H1 (cell line): Measurements from ENCODE around the gene MAIP1. TPM values are rescaled to one million over a fixed set of nuclear protein-coding genes. Genes with fewer than 3 reads are reported as not detected.

ENCODE experiments used
- CTCF ChIA-PET: fragments of 300-600 bp; sonication (Branson Sonifier 250); formaldehyde crosslinking; loops from one replicate; lab custom pipeline; 2021; ENCODE audit not compliant: partially characterized antibody; lab: Charles Lee
- POLR2A ChIA-PET: fragments of 300-600 bp; sonication (Branson Sonifier 250); formaldehyde crosslinking; loops from one replicate; lab custom pipeline; 2021; ENCODE audit warnings: inconsistent platforms; ENCODE audit not compliant: partially characterized antibody; lab: Charles Lee
- DNase-seq, 2 experiments: peaks; one replicate each; pipeline versions ENCODE4 v3.0.0 to v3.0.0-alpha.2; 2010 to 2022; ENCODE audit warnings: low spot score in 2 of 2, low read depth in 1 of 2, mixed read lengths in 1 of 2
- FAIRE-seq: peaks from 2 replicates; lab custom pipeline; 2011; peaks lifted over from hg19 to GRCh38; lab: Jason Lieb, UNC
- H2AFZ ChIP-seq: 2 replicates; pipeline ENCODE4 v1.8.1; 2012; ENCODE audit warnings: low read length, inconsistent platforms
- H2AK5ac ChIP-seq: 2 replicates; pipeline ENCODE4 v1.6.1; 2013; ENCODE audit warnings: low read depth, low read length
- H2BK120ac ChIP-seq: replicated peaks from 2 replicates; pipeline ENCODE3; 2013; ENCODE audit warnings: low read depth, low read length, inconsistent platforms
- H2BK12ac ChIP-seq: 2 replicates; pipeline ENCODE4 v1.6.1; 2013; ENCODE audit warnings: low read depth, low read length
- H2BK15ac ChIP-seq: 2 replicates; pipeline ENCODE4 v1.6.1; 2013; ENCODE audit warnings: low read length
- H2BK20ac ChIP-seq: 2 replicates; pipeline ENCODE4 v1.6.1; 2013; ENCODE audit warnings: low read length
- H2BK5ac ChIP-seq: 2 replicates; pipeline ENCODE4 v1.6.1; 2013; ENCODE audit warnings: low read depth, low read length
- H3K14ac ChIP-seq: 2 replicates; pipeline ENCODE4 v1.6.1; 2013; ENCODE audit warnings: inconsistent platforms; ENCODE audit not compliant: insufficient read length
- H3K18ac ChIP-seq: 2 replicates; pipeline ENCODE4 v1.6.1; 2013; ENCODE audit warnings: low read length; ENCODE audit errors: extremely low read depth
- H3K23ac ChIP-seq: 2 replicates; pipeline ENCODE4 v1.6.1; 2013; ENCODE audit warnings: inconsistent platforms; ENCODE audit not compliant: insufficient read length
- H3K23me2 ChIP-seq: 2 replicates; pipeline ENCODE4 v1.6.1; 2013; ENCODE audit warnings: low read depth, low read length
- H3K27ac ChIP-seq: 2 replicates; pipeline ENCODE4 v1.6.1; 2011; ENCODE audit warnings: low read depth, low read length, inconsistent platforms
- H3K27me3 ChIP-seq, 4 experiments: replicated peaks in 1 of 4; 1 replicate in 1 of 4; 2 replicates in 3 of 4; pipeline versions ENCODE4 v1.6.1 to v1.8.1; 2011 to 2013; ENCODE audit warnings: low read length in 3 of 4, mild to moderate bottlenecking in 3 of 4, inconsistent platforms in 2 of 4, mixed read lengths in 2 of 4, moderate library complexity in 1 of 4; ENCODE audit not compliant: control insufficient read depth in 3 of 4, insufficient read depth in 3 of 4; ENCODE audit errors: extremely low read depth in 1 of 4
- H3K36me3 ChIP-seq, 4 experiments: 2 replicates each; pipeline versions ENCODE4 v1.6.1 to v1.8.1; 2011 to 2013; ENCODE audit warnings: mild to moderate bottlenecking in 4 of 4, low read length in 3 of 4, moderate library complexity in 2 of 4, control low read depth in 1 of 4, inconsistent platforms in 1 of 4; ENCODE audit not compliant: insufficient read depth in 4 of 4, control insufficient read depth in 2 of 4
- H3K4ac ChIP-seq: replicated peaks from 2 replicates; pipeline ENCODE3; 2013; ENCODE audit warnings: low read length, low read depth, mixed read lengths, inconsistent platforms; ENCODE audit not compliant: insufficient read length
- H3K4me1 ChIP-seq, 4 experiments: replicated peaks in 1 of 4; 1 replicate in 1 of 4; 2 replicates in 3 of 4; pipeline versions ENCODE4 v1.6.1 to v1.8.1; 2011 to 2013; ENCODE audit warnings: low read length in 3 of 4, inconsistent platforms in 2 of 4, mixed read lengths in 1 of 4; ENCODE audit not compliant: insufficient read depth in 4 of 4, control insufficient read depth in 3 of 4
- H3K4me2 ChIP-seq, 2 experiments: 2 replicates each; pipeline versions ENCODE4 v1.6.1 to v1.8.1; 2011 to 2013; ENCODE audit warnings: low read depth in 2 of 2, low read length in 2 of 2, control low read depth in 1 of 2, inconsistent platforms in 1 of 2, mild to moderate bottlenecking in 1 of 2; ENCODE audit not compliant: insufficient read depth in 1 of 2
- H3K4me3 ChIP-seq, 4 experiments: fragments of 200-600, 300-600 bp in 1 of 4; sonication (generic), shearing (Covaris generic), sonication (Bioruptor Twin) in 1 of 4; 2 replicates each; pipeline versions ENCODE4 v1.5.1 to v1.8.1; 2011 to 2016; ENCODE audit warnings: low read length in 4 of 4, low read depth in 3 of 4, control low read depth in 2 of 4, inconsistent platforms in 2 of 4, mild to moderate bottlenecking in 2 of 4, mixed read lengths in 1 of 4, moderate library complexity in 1 of 4; ENCODE audit not compliant: insufficient read depth in 2 of 4; ENCODE audit errors: extremely low read depth in 1 of 4
- H3K56ac ChIP-seq: replicated peaks from 2 replicates; pipeline ENCODE3; 2013; ENCODE audit warnings: low read depth, mild to moderate bottlenecking, mixed read lengths, low read length, inconsistent platforms; ENCODE audit not compliant: insufficient read length
- H3K79me1 ChIP-seq: 2 replicates; pipeline ENCODE4 v1.6.1; 2013; ENCODE audit warnings: low read depth, low read length, control low read depth
- H3K79me2 ChIP-seq, 2 experiments: 2 replicates each; pipeline versions ENCODE4 v1.6.1 to v1.8.1; 2012 to 2013; ENCODE audit warnings: low read length in 2 of 2, mild to moderate bottlenecking in 2 of 2, inconsistent platforms in 1 of 2; ENCODE audit not compliant: insufficient read depth in 2 of 2, control insufficient read depth in 1 of 2
- H3K9ac ChIP-seq, 4 experiments: replicated peaks in 1 of 4; 1 replicate in 1 of 4; 2 replicates in 3 of 4; pipeline versions ENCODE4 v1.6.1 to v1.8.1; 2011 to 2013; ENCODE audit warnings: low read depth in 3 of 4, low read length in 3 of 4, control low read depth in 2 of 4, mild to moderate bottlenecking in 2 of 4, moderate library complexity in 2 of 4, inconsistent platforms in 1 of 4; ENCODE audit errors: extremely low read depth in 1 of 4
- H3K9me3 ChIP-seq, 2 experiments: 2 replicates each; pipeline versions ENCODE4 v1.6.1 to v1.8.1; 2012 to 2013; ENCODE audit warnings: mild to moderate bottlenecking in 2 of 2, moderate library complexity in 2 of 2, control low read depth in 1 of 2, inconsistent platforms in 1 of 2, low read depth in 1 of 2, low read length in 1 of 2, mixed read lengths in 1 of 2; ENCODE audit not compliant: insufficient read depth in 2 of 2
- H4K20me1 ChIP-seq, 2 experiments: replicated peaks in 1 of 2; 2 replicates each; pipeline versions ENCODE3 to v1.8.1; 2011 to 2013; ENCODE audit warnings: inconsistent platforms in 2 of 2, low read length in 2 of 2, mild to moderate bottlenecking in 1 of 2; ENCODE audit not compliant: insufficient read depth in 2 of 2, control insufficient read depth in 1 of 2
- H4K5ac ChIP-seq: 2 replicates; pipeline ENCODE4 v1.6.1; 2013; ENCODE audit warnings: low read length, low read depth, mixed read lengths, inconsistent platforms; ENCODE audit not compliant: insufficient read length
- H4K8ac ChIP-seq: 2 replicates; pipeline ENCODE4 v1.8.0; 2013; ENCODE audit warnings: mild to moderate bottlenecking, moderate library complexity, low read length, inconsistent platforms; ENCODE audit not compliant: insufficient read depth; ENCODE audit errors: extremely low read depth
- H4K91ac ChIP-seq: replicated peaks from 2 replicates; pipeline ENCODE3; 2013; ENCODE audit warnings: low read length, mixed read lengths, inconsistent platforms; ENCODE audit not compliant: insufficient read length
- CEBPB ChIP-seq: IDR thresholded peaks from 2 replicates; pipeline ENCODE4 v1.6.1; 2012; ENCODE audit warnings: low read depth, low read length
- CREB1 ChIP-seq: IDR thresholded peaks from 2 replicates; pipeline ENCODE4 v1.6.1; 2012; ENCODE audit warnings: inconsistent platforms
- EZH2 ChIP-seq: fragments of 200-600 bp; sonication (generic); IDR thresholded peaks from 2 replicates; pipeline ENCODE4 v1.7.1; 2012; ENCODE audit warnings: low read depth, mild to moderate bottlenecking, moderate library complexity, low read length, inconsistent platforms; ENCODE audit not compliant: severe bottlenecking
- GTF2F1 ChIP-seq: IDR thresholded peaks from 2 replicates; pipeline ENCODE4 v1.6.1; 2012; ENCODE audit warnings: low read depth, low read length, improper control_type of control experiment, borderline replicate concordance
- NANOG ChIP-seq: IDR thresholded peaks from 2 replicates; pipeline ENCODE4 v1.6.1; 2011; ENCODE audit warnings: low read length, low read depth, mild to moderate bottlenecking, inconsistent platforms; ENCODE audit not compliant: insufficient read depth, poor library complexity, severe bottlenecking
- SAP30 ChIP-seq: fragments of 300-600 bp; sonication (generic); IDR thresholded peaks from 2 replicates; pipeline ENCODE4 v1.7.1; 2012; ENCODE audit warnings: low read length, moderate library complexity, mild to moderate bottlenecking, inconsistent platforms; ENCODE audit not compliant: insufficient read depth, insufficient replicate concordance
- SUZ12 ChIP-seq: fragments of 200-600 bp; sonication (generic); IDR thresholded peaks from 2 replicates; pipeline ENCODE4 v1.6.1; 2012; ENCODE audit warnings: mild to moderate bottlenecking, inconsistent platforms, low read length, moderate library complexity, mixed read lengths
- TAF1 ChIP-seq: IDR thresholded peaks from 2 replicates; pipeline ENCODE4 v1.6.1; 2011; ENCODE audit warnings: mild to moderate bottlenecking, low read depth, low read length
- TCF12 ChIP-seq: IDR thresholded peaks from 2 replicates; pipeline ENCODE4 v1.6.1; 2011; ENCODE audit warnings: low read depth, mild to moderate bottlenecking, low read length
- WGBS, 2 experiments: shearing (Covaris generic) in 1 of 2; methylation state at CpG; one replicate each; pipeline versions ENCODE4 v1.1.6 to v1.1.7; 2013 to 2015; ENCODE audit warnings: low lambda C conversion rate in 2 of 2, mixed read lengths in 2 of 2, inconsistent platforms in 1 of 2, low coverage in 1 of 2, missing lambda C conversion rate in 1 of 2; ENCODE audit not compliant: insufficient replicate concordance in 2 of 2, insufficient coverage in 1 of 2, insufficient read length in 1 of 2; ENCODE audit errors: extremely low coverage in 1 of 2, missing lambda C conversion rate in 1 of 2; 5-methylcytosine and 5-hydroxymethylcytosine counted together
- polyA plus RNA-seq, 7 experiments: library from polyadenylated mRNA; depleted of rRNA in 3 of 7; stranded (reverse) in 5 of 7; unstranded in 2 of 7; fragments of >200 nt in 5 of 7; fragments of 200-250 nt in 2 of 7; gene quantifications; 1 replicate in 5 of 7; 2 replicates in 1 of 7; 4 replicates in 1 of 7; pipeline versions ENCODE4 v1.2.1 to v1.2.3, GENCODE V29; 2011 to 2013; ENCODE audit warnings: missing spikeins in 2 of 7, mixed read lengths in 2 of 7
- total RNA-seq: library from RNA; stranded (reverse); fragmentation: NEBNext Ultra II Directional; extraction: Animal tissue kit (Norgen Biotek cat#: 25700); gene quantifications from 2 replicates; pipeline ENCODE4 v1.2.1, GENCODE V29; 2021
- TF ChIP-seq, protein P1 (sequence below), 3 experiments: IDR thresholded peaks; 1 replicate in 2 of 3; 2 replicates in 1 of 3; pipeline versions ENCODE4 v1.5.1 to v1.6.1; 2011; ENCODE audit warnings: low read length in 3 of 3, mild to moderate bottlenecking in 3 of 3, inconsistent platforms in 2 of 3, low read depth in 1 of 3, moderate library complexity in 1 of 3; ENCODE audit not compliant: insufficient read depth in 1 of 3; ENCODE audit errors: control extremely low read depth in 1 of 3
- TF ChIP-seq, protein P2 (sequence below): IDR thresholded peaks from 2 replicates; pipeline ENCODE4 v1.6.1; 2011; ENCODE audit warnings: low read depth, mild to moderate bottlenecking, low read length; ENCODE audit not compliant: insufficient read depth

Gene MAIP1
- total and polyA plus RNA-seq, 2 of the 8 experiments (the other 6 are each of a cell fraction or from before 2014, with no cell fraction given): 23.2 to 28.5 TPM

DNA sequence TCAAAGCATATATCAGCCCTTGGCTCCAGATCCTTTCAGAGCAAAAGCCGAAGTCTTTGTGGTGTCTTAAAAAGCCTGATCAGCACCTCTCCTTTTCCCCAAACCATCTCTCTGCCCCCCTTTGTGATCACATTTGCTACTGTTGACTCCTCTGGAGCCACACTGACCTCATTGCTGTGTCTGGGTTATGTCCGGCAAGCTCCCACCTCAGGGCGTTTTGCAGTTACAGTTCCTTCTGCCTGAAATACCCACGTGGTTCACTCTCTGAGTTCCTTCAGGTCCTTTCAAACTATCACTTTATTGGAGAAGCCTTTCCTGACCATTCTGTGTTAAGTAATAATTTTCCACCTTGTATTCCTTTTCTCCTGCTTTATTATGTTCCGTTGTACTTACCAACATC lies 32.5 kb upstream of the MAIP1 start:
- Histone ChIP-seq H2BK20ac (no peak overlapping the region), H3K23ac (no peak overlapping the region), H2BK12ac (no peak overlapping the region), H3K27me3 (no peaks in the 10 kb centered on the region), H3K4me3 (no peak overlapping the region), H4K20me1 (peaks cover 7% of the 10 kb centered on the region in 2 experiments), H3K79me1 (peaks cover 9% of the 10 kb centered on the region), H2AFZ (no peak overlapping the region), H2BK15ac (no peak overlapping the region), H3K4me2 (no peak overlapping the region; a peak in 1 of 4 replicates), H2BK120ac (no peak overlapping the region), H3K18ac (no peak overlapping the region), H2AK5ac (no peak overlapping the region), H3K4ac (no peak overlapping the region), H3K4me1 (peaks cover 0 to 5% (median 0%) of the 10 kb centered on the region in 4 experiments; a peak in 1 of 7 replicates), H3K27ac (no peak overlapping the region), H3K56ac (no peak overlapping the region), H3K36me3 (peaks cover 0 to 44% (median 8%) of the 10 kb centered on the region in 4 experiments; a peak in 5 of 8 replicates), H2BK5ac (no peak overlapping the region), H3K9me3 (no peaks in the 10 kb centered on the region), H3K23me2 (no peaks in the 10 kb centered on the region), H4K91ac (no peak overlapping the region), H3K9ac (no peak overlapping the region; a peak in 1 of 7 replicates), H3K79me2 (peaks cover 12 to 87% of the 10 kb centered on the region in 2 experiments), H4K8ac (no peak overlapping the region), H4K5ac (no peak overlapping the region), H3K14ac (no peak overlapping the region)
- ChIA-PET CTCF (interaction anchor here (0.8 to 1.7 kb wide), 5 partner anchors 10 to 229 kb away, joined by 3 to 6 read pairs (median 4); no protein-coding TSS in a partner anchor), POLR2A (no interaction called here)
- 82% methylated on average over 5 of the region's 5 CpGs; no CpG with 5 or more reads in 1 of the 2 experiments for WGBS, 2 experiments
- no peak for DNase-seq
- FAIRE-seq: no peak
- TF ChIP-seq GTF2F1 (no peak), SUZ12 (no peak), EZH2 (no peak), TCF12 (no peak), CREB1 (no peak), TAF1 (no peak), NANOG (no peak), SAP30 (no peak), CEBPB (no peak)
- TF ChIP-seq, protein P1, sequence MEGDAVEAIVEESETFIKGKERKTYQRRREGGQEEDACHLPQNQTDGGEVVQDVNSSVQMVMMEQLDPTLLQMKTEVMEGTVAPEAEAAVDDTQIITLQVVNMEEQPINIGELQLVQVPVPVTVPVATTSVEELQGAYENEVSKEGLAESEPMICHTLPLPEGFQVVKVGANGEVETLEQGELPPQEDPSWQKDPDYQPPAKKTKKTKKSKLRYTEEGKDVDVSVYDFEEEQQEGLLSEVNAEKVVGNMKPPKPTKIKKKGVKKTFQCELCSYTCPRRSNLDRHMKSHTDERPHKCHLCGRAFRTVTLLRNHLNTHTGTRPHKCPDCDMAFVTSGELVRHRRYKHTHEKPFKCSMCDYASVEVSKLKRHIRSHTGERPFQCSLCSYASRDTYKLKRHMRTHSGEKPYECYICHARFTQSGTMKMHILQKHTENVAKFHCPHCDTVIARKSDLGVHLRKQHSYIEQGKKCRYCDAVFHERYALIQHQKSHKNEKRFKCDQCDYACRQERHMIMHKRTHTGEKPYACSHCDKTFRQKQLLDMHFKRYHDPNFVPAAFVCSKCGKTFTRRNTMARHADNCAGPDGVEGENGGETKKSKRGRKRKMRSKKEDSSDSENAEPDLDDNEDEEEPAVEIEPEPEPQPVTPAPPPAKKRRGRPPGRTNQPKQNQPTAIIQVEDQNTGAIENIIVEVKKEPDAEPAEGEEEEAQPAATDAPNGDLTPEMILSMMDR (IDR thresholded peaks at IDR 0.05; ENCODE audit: control extremely low read depth in 1 of 3, insufficient read depth in 1 of 3, low read depth in 1 of 3, low read length in 3 of 3): no peak
- TF ChIP-seq, protein P2, sequence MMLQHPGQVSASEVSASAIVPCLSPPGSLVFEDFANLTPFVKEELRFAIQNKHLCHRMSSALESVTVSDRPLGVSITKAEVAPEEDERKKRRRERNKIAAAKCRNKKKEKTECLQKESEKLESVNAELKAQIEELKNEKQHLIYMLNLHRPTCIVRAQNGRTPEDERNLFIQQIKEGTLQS: no peak
